GDM1 (cell line): ENCODE data around the gene ELAVL4.
"Not testable (repeated sequence)": the region's sequence is repeated elsewhere in the genome, so short reads cannot be mapped to it uniquely, and the experiment has no call there.

Experiments
- DNase-seq: peaks from one replicate; lab custom pipeline; 2025; lab: John Stamatoyannopoulos, UW

The ELAVL4 gene

DNA sequence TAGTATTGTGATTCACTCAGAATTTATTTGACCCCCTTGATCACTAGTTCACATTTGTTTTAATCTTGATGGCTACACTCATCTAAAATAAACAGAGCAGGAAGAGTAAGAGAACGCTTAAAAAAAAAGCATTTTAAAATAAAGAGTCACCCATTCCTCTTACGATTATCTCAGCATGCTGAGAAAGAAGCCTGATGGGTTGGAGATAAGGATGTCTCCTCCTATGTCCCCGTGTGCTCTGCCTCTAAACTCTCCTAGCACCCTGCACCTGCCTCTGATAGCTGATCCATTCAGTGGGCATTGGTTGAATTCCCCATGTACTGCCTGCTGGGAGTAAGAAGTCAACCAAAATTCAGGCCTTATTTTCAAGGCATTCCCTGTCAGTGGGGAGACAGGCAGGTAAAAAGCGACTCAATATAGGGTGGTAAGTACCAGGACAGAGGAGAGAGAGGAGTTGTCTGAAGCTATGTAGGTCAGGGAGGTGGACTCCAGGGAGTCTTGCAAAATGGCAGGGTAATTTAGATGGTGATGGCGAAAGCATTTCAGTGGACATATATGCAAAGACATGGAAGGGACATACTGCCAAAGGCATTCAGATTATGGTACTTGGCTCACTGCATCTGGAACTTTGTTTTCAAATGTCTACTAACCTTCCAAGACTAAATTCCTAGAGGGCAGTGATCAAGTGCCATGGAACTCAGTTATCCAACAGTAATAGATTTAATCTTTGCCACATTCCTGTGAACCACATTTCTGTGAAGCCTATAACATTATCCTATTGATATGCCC lies 18.4 kb downstream of the ELAVL4 start:
- no peak for DNase-seq

GRCh38 chr1:50129201-50129600 lies 20.5 kb downstream of the ELAVL4 start:
- DNase-seq: no peak

DNA sequence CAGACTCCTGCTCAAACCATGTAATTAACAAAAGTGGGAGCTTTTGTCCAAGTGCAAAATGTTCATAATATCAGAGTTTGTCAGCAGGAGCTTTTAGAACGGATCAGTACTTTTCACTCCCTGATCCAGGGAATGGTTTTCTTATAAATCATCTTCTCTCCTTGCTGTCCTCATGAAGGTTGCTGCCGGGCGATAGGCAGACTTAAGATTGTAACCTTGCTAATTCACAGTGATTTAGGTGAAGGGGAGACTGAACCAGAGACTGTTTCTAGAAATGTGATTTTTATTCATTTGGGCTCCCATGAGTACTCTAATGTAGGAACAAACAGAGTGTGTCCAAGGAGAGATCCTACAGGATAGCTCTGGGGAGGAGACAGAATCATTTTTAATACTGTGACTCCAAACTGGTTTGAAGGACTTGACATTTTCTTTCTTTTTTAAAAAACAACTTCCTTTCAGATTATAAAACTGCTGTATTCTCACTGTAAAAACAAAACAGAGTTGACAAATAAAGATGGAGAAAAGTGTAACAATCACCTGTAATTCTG lies 23.7 kb downstream of the ELAVL4 start:
- no peak for DNase-seq

GRCh38 chr1:50135716-50136115 lies 27.0 kb downstream of the ELAVL4 start:
- no peak for DNase-seq

DNA sequence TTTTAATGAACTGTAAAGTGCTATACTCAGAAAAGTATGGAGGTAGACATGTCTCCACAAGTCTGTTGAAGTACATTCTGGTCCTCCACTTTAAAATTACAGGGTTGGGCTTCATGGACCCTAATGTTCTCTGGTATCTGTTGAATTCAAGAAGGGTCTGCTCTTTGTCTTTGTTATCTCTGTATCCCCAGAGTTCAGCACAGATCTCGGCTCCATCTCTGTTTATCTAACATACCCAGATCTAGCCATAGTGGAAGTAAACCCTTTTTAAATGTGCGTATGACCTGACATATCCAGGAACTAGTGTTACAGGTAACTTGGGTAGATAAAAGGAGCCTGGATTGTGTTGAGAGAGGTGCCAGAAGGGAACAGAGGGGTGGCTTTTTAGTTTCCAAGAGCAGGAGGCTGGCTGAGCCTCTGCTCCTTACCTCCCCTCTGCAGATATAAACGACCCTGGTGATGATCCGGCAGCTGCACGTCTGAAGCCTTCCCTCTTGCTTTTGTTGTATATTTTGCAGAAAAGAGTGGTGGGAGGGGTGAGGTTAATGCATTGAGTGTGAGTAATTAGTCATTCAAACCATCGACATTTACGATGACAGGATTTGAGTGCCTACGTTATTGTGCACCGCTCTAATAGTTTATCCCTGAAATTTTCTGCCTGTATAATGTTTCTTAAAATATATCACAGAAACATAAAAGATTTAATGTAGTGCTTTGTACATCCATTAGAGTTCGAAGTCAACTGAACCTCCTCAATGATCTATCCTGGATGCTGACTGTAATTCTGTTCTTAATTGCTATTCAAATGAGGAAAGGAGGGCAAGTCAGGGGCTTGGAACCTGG lies 30.8 kb downstream of the ELAVL4 start:
- no peak for DNase-seq

DNA sequence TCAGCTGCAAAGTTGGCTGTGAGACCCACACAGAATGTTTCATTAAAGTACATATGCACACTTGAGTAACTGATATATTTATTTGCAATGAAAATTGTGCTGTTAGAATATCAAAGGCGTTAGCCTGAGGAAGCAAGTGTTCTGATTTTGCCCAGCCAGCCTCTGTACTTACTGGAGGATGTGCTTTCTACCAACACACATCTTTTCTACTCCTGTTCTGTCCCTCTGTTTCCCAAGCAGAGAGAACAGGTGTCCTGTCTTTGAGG lies 31.4 kb downstream of the ELAVL4 start:
- no peak for DNase-seq

GRCh38 chr1:50147191-50147850 lies 38.6 kb downstream of the ELAVL4 start:
- DNase-seq: no peak

GRCh38 chr1:50148142-50148923 lies 39.6 kb downstream of the ELAVL4 start:
- DNase-seq: no peak

DNA sequence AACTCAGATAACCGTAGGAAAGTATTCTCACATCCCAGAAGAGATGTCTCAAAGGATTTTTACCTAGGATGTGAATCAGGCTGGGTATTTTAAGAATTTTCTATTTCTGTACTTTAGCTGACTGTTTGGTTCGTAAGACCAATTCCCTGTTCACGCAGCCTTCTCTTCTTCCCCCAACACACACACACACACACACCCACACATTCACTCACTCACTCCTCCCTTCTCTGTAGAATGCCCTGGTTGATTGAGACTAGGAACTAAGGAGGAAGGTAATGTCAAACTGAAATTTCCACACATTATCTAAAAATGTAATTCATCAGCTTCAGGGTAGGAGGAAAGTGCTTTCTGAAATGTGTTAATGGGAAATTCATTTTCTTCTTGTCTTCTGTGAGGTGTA lies 43.5 kb downstream of the ELAVL4 start:
- no peak for DNase-seq

DNA sequence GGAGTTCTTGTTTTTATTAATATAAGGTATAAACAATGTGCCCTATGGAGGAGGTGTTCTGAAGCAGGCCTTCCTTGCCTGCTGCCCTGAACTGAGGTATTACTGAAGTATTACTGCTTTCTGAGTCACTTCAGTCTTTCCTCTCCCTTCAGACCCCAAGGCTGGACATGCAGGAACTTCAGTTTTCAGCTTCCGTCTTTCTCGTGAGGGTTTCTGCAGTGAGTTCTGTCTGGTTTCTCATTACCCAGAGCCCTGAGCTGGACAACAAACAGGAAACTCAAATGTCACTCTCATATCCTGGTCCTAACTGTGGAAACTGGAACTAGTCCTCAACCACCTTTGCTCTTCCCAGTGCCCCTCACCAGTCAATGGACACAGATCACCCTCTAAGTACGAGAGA lies 46.8 kb downstream of the ELAVL4 start:
- no peak for DNase-seq

DNA sequence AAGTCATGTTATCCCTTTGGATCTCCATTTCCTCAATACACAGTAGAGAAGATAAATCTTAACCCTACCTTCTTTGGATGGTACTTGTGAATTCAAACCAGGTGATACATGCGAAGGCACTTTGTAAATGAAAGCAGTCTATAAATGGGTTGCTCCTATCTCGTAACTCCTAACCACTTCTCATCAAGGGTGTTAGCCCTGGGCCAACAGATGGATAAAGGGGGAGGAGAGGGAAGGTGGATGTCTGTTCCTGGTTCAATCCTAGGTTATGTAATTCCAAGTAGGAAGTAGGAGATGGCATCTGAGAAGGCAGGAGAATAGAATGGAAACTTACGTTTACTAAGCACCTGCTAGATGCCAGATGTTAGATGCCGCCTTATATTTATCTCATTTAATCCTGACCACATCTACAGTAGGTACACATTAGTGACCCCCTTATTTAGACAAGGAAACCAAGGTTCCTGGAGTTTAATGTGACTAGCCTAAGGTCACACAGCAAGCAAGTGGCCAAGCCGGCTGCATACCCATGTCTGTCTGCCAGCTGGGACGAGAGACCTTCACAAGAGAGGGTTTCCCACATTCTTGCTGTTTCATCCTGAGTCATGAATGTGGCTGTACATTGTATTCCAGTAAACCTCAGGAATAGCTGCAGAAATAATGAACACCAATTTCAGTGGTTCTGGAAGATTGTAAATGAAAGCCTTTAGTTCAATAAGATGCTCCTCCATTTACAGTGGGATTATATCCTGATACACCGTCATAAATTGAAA lies 47.7 kb downstream of the ELAVL4 start:
- DNase-seq: no peak

- DNase-seq: no peak
Measured at GRCh38 chr1:50157306-50157941, 48.7 kb downstream of the ELAVL4 start.

GRCh38 chr1:50158421-50158820 lies 49.7 kb downstream of the ELAVL4 start:
- no peak for DNase-seq

GRCh38 chr1:50163680-50164079 lies 55.0 kb downstream of the ELAVL4 start:
- no peak for DNase-seq

GRCh38 chr1:50166351-50166750 lies 57.6 kb downstream of the ELAVL4 start:
- DNase-seq: not testable (repeated sequence)

- no peak for DNase-seq
Measured at GRCh38 chr1:50172299-50172698, 63.6 kb downstream of the ELAVL4 start.

DNA sequence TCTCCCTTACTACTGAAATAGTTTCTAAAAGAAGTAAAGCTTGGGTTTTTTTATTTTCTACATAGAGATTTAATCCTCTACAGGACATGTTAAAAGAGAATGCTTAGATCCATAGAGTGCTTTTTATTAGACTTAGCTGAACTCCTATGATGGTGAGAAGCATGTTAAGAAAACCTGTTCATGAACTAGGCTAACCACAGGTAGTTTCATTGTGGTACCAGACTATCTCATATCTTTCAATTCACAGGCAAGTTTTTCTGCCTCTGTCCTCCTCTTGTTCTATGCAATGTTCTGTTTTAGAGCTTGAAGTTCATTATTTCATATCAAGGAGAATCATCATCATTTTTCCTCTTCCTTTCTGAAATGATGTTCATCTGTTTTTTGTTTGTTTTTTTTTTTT lies 65.4 kb downstream of the ELAVL4 start:
- no peak for DNase-seq

DNA sequence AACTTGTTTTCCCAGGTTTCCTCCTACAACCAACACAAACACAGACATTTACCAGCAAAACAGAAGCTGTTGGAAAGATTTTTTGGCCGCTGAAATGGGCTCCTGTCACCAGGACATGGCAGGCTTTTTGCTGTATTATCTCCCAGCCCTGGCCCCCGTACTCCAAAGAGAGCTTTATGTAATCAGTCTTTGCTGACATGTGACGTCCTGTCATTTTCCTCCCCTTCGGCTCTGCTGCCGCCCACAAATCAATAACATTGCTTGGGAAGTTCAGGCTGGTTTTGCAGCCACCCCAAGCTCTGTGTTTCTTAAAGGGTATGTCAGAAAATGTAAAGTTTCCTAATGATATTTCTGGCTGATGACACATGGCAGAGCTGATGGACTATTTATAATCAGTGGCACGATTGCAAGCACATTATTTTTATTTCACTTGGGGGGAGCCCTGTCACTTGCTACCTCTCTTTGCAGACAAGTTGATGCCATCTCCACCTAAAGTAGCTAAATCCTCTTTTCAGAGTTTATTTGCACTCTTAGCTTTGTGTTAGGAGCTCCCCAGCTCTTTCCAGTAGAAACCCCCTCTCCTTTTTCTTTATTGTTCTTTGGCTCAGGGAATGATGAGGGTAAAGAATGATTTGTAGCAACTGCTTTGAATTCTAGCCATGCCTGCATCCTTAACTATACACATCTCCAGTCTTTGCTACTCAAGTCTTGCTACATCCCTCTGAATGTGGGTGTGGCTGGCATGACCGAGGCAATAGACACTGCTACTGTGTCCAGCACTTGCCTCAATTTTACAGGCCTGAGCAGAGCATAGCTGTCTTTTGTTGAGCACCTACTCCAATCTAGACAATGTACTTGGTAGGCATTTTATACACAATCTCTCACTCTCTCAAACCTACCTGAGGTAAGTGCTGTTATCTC lies 67.3 kb downstream of the ELAVL4 start:
- DNase-seq: no peak

DNA sequence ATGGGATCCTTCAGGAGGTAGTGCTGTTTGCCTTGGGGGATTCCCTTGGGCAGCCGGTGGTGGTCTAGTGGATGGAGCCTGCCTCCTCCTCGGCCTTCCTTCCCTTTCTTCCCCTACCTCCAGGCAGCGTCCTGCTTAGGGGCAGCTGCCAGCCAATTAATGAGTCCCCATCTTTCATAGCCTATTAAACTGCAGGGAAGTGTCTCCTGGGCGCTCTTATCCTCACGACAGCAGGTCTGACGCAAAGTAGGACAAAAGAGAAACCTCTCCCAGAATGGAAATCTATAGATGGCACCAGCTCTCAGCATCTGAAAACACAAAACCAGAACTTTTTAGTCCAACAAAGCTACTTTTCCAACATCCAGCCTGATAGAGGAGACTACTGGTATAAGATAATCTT lies 69.3 kb downstream of the ELAVL4 start:
- no peak for DNase-seq

- DNase-seq: no peak
Measured at GRCh38 chr1:50179639-50180038, 70.9 kb downstream of the ELAVL4 start.
